ENCODE measurements around the gene MCM3.

GRCh38 chr6:52262620-52263344 is 21.8 kb downstream of the MCM3 start:
- TF ChIP-seq CTCF (IDR thresholded peaks at IDR 0.05; ENCODE audit: low read depth, low read length, missing input control) (no peak), TAF1 (conservative IDR thresholded peaks at IDR 0.05) (no peak), RAD21 (IDR thresholded peaks at IDR 0.05) (no peak), REST (IDR thresholded peaks at IDR 0.05) (no peak), EGR1 (IDR thresholded peaks at IDR 0.05; ENCODE audit: low read depth in 2 of 2) (no peak), SP1 (IDR thresholded peaks at IDR 0.05) (no peak), ZBTB33 (IDR thresholded peaks at IDR 0.05) (no peak), HNF4G (IDR thresholded peaks at IDR 0.05) (no peak), ATF3 (IDR thresholded peaks at IDR 0.05) (no peak)

All from liver (tissue), 3 donors.